Kidney capillary endothelial cell (primary cell): ENCODE data around the gene TMEM120B.
A peak's percentile ranks its signal among the peaks of the same experiment; 100 is the strongest.

Experiments used
- DNase-seq: peaks from one replicate; pipeline ENCODE4 v3.0.0-alpha.2; 2018; ENCODE audit warnings: low spot score

Gene TMEM120B

DNA sequence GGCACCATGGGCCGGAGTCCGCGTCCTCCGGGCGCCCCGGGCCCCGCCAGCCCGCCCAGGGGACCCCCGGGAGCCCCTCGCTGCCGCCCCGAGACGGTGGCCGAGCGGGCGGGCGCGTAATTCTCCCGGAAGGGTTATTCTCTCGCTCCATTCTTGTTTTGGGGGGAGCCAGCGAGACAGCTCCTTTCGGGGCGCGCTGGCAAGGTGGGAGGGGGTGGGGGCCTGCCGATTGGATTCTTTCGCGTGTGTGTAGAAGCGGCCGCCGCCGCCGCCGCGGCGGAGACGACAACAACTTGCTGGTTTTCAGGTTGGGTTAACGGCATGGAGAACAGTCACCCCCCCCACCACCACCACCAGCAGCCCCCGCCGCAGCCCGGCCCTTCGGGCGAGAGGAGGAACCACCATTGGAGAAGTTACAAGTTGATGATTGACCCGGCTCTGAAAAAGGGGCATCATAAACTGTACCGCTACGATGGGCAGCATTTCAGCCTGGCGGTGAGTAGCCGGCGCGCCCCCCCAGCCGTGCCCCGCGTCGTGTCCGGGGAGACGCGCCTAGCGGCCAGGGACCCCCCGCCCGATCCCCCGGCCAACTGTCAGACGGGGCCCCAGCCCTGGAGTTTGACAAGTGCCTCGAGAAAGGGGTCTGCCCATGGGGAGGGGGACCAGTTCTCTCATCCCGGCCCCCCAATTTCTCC, 92.0 kb downstream of the TMEM120B start:
- no peak for DNase-seq

DNA sequence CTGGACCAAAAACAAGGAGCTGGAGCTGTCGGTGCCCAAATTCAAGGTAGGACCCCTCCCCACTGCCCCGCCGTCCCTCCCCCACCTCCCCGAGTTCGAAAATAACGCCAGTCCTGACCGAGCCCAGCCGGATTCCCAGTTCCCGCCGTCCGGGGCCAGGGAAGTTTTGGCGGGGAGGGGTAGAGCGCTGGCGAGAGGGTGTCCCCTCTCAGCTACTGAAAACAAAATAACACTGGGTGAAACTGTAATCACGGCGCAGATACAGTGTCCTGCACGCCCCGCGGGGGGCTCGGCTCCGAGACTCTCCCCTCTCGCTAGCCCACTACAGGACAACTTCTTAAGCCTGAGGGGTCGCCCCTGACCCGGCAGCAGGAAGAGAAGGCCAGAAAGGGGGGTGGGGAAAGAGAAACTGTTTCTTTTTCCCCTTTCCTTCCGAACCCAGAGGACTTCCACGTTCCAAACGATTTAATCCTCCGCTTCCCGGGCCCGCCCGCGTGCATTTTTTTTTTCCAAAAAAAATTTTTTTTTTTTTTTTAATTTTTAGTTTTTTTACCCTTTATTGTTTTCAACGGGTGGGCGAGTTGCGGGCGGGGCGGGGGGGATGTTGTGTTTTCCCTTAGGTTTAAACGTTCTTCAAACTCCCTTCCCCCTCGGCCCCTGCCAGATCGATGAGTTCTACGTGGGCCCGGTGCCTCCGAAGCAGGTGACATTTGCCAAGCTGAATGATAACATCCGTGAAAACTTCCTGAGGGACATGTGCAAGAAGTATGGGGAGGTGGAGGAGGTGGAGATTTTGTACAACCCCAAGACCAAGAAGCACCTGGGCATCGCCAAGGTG, 92.8 kb downstream of the TMEM120B start:
- no peak for DNase-seq

DNA sequence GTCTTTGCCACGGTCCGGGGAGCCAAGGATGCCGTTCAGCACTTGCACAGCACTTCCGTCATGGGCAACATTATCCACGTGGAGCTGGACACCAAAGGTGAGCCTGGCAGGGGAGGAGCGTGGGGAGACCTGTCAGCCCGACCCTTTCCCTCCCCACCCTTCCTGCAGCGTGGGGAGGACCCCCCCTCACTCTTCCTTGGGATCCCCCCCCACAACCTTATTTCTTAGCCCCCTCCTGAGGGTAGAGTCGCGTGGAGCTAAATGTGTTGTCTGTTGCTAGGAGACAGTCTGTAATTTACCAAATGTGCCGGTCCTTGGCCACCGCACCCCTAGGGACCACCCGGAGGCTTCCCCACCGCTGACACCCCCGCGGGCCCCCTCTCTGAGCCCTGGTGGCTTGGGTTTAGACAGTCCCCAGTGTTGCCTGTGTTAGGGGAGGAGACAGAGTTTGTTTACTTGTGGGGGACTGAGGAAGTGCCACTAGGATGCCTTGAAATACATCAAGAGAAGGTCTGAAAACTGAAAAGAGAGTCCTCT, 93.5 kb downstream of the TMEM120B start:
- DNase-seq = no peak

DNA sequence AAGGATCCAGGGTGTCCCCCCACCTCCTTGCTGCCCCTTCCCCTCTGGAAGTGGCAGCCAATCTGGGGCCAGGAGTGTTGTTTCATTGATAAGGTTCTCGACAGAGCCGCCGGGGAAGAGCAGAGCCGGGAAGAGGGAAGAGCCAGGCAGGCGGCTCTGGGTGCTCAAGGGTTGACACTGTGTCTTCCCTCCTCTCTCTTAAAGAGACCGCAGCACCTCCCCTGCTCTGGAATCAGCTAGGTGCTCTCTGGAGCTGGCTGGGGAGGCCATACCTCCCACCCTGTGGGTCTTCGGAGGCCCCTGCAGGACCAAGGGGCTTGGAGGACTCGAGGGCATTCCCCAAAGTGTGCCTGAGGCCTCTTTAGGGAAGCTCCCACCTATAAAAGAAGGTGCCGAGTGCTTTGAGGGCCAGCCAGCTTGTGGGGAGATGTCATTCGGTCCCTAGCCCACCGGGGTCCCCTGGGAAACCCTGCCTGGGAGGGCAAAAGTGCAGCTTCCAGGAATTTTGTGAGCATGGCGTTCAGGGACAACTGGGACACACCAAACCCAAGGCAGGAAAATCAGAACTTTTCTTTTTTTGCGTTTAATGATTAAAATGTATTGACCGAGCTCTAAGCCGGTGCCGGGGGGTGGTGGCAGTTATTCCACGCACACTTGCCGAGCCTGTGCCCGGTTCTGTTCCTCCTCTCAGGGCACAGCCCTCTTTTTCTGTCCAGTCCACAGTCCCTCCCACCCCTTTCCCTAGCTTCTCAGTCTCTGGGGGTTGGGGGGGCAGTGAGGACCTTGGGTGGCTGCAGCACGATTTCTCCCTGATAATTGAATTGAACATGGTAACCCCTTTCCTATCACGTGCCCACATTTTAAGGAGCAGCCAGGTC, 94.2 kb downstream of the TMEM120B start:
- no peak for DNase-seq

DNA sequence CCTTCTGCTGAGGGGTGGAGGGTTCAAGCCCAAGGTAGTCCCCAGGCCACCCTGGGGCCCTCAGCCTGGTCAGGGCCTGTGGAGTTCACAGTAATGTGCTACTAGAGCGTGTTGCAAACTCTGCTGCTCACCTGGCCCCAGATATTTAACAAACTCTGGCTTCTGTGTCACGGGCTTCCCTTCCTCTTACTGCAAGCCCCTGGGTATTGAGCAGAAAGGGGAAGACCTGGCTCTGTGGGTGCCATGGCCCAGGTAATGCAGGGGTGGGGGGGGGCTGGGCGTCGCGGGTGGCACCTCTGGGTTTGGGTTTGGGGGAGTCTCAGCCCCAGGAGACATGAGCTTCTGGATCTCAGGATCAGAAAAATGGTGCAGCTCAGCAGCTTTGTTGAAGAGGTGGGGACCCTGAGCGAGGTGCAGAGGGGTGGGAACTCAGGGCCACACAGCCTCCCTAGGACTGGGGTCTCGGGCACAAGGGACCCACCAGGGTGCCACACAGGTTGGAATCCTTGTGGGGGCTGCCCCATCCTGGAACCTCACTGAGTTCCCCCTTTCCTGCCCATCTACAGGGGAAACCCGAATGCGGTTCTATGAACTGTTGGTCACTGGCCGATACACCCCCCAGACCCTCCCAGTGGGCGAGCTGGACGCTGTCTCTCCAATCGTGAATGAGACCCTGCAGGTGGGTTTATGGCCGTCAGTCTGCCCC, 95.2 kb downstream of the TMEM120B start:
- no peak for DNase-seq

DNA sequence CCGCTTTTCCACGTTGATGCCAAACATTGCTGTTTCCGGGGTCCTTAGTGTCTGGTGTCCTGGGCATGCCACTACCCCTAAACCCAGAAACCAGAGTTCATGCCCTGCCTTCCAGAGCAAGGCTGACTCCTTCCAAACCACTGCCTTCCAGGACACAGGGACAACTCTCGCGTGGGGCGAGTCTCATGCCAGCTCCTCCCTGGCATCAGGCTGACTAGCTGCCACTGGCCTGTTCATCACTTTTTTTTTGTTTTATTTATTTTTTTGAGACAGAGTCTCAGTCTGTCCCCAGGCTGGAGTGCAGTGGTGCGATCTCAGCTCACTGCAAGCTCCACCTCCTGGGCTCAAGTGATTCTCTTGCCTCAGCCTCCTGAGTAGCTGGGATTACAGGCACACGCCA, 96.1 kb downstream of the TMEM120B start:
- DNase-seq = no peak

DNA sequence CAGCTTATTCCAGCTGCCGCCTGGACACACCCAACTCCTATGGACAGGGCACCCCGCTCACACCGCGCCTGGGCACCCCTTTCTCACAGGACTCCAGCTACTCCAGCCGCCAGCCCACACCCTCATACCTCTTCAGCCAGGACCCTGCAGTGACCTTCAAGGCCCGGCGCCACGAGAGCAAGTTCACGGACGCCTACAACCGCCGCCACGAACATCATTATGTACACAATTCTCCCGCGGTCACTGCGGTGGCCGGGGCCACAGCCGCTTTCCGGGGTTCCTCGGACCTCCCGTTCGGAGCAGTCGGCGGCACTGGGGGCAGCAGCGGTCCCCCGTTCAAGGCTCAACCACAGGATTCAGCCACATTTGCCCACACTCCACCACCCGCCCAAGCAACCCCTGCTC, 97.2 kb downstream of the TMEM120B start:
- DNase-seq = no peak

DNA sequence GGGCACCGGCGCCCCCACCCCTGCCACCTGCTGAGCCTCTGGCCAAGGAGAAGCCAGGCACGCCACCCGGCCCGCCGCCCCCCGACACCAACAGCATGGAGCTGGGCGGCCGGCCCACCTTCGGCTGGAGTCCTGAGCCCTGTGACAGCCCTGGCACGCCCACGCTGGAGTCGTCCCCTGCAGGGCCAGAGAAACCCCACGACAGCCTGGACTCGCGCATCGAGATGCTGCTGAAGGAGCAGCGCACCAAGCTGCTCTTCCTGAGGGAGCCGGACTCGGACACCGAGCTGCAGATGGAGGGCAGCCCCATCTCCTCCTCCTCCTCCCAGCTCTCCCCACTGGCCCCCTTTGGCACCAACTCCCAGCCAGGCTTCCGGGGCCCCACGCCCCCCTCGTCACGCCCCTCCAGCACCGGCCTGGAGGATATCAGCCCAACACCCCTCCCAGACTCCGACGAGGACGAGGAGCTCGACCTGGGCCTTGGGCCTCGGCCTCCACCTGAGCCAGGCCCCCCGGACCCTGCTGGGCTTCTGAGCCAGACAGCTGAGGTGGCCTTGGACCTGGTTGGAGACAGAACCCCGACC, 97.8 kb downstream of the TMEM120B start:
- DNase-seq = no peak

DNA sequence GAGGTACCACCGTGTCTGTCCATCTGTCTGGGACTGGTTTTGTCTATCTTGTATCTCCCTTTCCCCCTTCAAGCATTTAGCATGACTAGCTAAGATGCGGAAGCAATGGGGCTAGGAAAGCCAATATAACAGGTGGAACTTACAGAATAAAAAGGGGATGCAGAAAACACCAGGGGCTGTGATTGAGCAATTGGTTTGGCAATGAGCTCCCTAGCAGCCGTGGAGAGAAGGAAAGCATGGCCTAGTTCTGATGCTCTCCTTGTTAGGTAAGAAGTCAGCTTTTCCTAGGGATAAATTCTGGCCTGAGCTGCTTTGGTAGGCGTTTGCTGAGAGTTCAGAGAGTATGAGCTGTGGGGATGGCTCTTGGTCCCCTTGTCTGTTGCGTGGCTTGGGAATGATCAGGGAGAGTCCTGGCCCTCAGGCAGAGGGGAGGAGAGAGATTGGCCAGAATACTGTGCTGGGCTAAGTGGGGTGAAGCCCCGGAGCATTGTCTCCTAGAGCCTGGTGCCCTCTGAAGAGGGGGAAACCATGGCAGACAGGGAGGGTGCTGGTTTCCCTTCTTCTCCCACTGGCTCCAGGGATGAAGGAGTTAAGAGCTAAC, 98.4 kb downstream of the TMEM120B start:
- DNase-seq = no peak

DNA sequence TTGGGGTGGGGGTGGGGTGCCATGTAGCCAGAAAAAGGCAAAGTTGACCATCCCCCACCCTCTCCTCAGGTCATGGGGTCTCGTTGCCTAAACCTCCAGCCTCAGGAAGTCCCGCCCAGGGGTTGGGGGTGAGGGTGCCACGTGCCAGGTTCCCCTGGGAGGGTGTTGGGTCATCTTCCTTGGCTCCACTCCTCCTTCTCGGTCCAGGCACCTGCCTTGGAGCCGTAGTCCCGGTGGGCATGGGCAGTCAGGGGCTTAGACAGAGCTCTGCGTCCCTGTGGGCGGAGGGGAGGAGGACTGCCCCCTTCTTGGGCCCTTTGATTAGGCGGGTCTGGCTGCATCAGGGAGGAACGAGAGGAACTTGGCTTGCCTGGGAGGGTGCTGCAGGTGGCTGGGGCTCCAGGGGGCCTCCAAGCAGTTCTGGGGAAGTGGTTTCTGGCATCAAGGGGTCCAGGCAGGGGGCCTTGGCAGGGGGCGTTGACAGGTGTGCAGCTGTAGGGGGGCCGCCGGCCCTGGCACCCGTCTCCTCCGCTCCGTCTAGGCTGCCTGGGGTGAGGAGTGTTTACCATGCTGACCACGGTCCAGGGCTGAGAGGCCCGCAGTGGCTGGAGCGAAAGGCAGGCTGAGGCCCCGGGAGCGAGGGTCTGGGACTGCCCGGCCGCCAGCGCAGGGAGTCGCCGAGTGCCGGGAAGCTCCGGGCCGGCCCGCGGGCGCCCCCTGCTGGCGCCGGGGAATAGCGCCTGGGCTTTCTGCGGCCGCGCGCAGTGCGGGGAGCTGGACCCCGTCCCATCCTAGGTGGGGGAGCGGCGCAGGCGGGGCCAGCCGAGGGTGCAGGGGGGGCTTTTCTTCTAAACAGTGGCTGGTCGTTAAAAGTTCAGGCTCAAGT, 99.1 kb downstream of the TMEM120B start:
- DNase-seq = peak; percentile 71

DNA sequence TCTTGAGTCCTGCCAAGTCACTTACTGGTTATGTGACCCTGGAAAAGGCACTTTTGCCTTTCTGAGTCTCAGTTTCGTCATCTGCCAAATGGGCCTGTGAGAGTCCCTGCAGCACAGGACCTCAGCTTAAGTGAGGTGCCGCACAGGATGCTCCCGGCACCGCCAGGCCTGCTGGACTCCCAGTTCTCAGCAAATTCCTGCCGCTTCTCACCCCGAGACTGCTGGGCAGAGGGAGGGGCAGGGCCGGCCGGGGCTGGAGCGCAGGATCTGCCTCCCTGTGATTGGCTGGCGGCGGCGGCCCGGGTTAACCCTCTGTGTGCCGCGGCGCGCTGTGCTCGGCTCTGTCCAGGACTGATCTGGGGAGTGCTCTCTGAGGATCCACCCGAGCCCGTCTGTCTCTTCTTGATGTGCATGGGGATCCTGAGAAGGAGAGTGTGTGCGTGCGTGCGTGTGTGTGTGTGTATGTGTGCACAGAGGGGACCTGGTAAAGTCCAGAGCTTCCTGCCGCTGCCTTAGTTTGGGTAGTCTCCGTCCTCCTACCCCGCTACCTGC, 99.8 kb downstream of the TMEM120B start:
- no peak for DNase-seq

DNA sequence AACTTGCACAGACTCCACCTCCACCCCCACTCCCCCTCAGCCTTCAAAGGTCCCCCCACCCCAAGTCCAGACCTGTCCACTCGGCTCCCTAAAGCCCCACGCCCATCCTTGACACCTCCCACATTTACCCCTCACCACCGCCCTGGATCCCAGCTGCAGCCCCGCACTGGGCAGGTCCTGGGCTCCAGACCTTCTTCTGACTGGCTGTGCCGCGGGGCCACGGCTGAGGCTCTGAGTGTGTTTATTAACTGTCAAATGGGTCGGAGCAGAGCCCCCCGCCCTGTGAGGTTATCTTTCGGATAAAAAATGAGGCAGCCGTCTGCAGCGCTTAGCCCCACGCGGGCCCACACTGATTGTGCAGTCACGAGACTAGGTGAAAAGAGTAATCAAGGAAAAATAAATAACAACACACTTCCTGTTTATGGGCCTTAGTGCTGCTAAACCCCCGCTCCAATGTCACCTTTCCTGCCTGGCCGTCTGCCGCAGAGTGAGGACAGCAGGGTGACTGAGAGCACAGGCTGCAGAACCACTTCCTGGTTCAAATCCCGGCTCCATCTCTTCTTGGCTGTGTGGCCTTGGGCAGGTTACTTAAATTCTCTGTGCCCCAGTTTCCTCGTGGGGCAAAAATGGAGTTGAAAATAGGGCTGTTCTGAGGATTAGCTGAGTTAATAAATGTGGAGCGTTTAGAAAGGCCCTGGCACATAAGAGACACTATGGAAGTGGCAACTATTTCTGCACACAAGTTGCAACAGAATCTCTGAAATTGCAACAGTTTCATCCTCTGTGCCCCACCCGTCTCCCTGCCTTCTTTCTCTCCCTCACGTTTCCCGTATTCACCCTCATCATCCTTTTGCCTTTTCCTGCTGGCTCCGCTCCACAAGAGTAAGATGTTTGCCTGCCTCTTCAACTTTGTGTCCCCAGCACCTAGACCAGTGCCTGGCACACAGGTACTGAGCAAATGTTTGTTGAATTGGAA, 100.7 kb downstream of the TMEM120B start:
- no peak for DNase-seq

DNA sequence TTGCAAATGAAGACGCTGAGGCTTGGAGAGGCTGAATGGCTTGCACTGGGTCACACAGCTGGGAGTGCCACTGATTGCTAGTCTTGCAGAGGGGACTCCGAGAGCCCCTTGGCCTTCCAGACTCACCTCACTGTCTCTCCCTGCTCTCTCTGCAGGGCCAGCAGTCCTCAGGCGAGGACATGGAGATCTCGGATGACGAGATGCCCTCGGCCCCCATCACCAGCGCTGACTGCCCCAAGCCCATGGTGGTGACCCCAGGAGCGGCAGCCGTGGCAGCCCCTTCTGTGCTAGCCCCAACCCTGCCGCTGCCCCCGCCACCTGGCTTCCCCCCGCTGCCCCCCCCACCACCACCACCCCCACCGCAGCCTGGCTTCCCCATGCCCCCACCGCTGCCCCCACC, 101.4 kb downstream of the TMEM120B start:
- no peak for DNase-seq

DNA sequence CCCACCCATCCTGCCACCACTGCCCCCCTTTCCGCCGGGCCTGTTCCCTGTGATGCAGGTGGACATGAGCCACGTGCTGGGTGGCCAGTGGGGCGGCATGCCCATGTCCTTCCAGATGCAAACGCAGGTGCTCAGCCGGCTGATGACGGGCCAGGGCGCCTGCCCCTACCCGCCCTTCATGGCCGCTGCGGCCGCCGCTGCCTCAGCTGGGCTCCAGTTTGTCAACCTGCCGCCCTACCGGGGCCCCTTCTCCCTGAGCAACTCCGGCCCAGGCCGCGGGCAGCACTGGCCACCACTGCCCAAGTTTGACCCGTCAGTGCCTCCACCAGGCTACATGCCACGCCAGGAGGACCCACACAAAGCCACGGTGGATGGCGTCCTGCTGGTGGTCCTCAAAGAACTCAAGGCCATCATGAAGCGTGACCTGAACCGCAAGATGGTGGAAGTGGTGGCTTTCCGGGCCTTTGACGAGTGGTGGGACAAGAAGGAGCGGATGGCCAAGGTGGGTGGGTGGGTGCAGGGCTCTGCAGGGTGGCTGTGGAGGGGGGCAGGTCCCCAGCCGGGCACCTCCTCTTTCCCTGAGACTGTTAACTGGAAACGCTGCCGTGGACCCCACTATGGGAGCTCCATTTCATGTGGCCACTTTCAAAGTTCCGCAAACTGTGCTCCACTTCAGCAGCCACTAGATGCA, 102.0 kb downstream of the TMEM120B start:
- no peak for DNase-seq

DNA sequence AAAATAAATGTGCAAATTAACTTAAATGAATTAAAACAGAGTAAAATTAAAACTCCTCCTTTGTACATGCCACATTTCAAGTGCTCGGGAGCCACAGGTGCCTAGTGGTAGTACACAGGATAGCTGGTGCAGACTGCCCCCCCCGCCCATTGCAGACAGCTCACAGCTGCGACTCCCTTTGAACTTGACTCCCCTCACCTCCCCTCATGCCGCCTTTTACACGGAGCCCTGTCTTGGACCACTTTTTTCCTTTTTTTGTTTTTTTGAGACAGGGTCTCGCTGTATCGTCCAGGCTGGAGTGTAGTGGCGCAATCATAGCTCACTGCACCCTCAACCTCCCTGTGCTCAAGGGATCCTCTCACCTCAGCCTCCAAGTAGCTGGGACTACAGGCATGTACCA, 102.7 kb downstream of the TMEM120B start:
- no peak for DNase-seq

DNA sequence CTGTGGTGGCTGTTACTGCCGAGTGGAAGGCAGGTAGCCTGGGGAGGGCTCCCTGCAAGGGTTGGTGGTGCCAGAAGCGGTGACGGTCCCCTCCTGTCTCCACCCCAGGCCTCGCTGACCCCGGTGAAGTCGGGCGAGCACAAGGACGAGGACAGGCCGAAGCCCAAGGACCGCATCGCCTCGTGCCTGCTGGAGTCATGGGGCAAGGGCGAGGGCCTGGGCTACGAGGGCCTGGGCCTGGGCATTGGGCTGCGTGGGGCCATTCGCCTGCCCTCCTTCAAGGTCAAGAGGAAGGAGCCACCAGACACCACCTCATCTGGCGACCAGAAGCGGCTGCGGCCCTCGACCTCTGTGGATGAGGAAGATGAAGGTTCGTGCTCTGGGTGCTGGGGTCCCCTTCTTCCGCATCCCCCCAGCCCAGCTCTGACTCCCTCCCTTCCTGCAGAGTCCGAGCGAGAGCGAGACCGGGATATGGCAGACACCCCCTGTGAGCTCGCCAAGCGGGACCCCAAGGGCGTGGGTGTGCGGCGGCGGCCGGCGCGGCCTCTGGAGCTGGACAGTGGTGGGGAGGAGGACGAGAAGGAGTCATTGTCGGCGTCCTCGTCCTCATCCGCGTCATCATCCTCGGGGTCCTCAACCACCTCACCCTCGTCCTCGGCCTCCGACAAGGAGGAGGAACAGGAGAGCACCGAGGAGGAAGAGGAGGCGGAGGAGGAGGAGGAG, 104.5 kb downstream of the TMEM120B start:
- DNase-seq = no peak

DNA sequence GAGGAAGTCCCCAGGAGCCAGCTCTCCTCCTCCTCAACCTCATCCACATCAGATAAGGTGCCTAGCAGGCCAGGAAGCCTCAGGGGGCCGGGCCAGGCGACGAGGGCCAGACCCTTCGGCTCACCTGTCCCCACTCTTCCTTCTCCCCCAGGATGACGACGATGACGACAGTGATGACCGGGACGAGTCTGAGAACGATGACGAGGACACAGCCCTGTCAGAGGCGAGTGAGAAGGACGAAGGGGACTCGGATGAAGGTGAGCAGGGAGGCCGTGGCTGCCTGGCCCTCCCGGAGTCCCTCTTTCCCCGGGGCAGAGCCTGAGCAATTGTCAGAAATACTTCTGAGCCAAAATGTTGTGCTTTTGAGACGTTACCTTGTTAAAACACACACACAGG, 105.1 kb downstream of the TMEM120B start:
- DNase-seq = no peak
